LNCAP (cell line): ENCODE results near the gene CRLF1.

Experiments used
- CTCF ChIP-seq: fragments of 450-650 bp; IDR thresholded peaks from 2 replicates; pipeline ENCODE4 v1.5.1; 2017; ENCODE audit warnings: mild to moderate bottlenecking

CRLF1 gene

GRCh38 chr19:18580311-18580710, 26.3 kb downstream of the CRLF1 start:
- TF ChIP-seq CTCF = no peak

GRCh38 chr19:18577365-18577914, 29.2 kb downstream of the CRLF1 start:
- TF ChIP-seq CTCF = no peak

- TF ChIP-seq CTCF = no peak
Observed at GRCh38 chr19:18576383-18576782, 30.2 kb downstream of the CRLF1 start.

- no peak for TF ChIP-seq CTCF
Observed at GRCh38 chr19:18574691-18575291, 31.8 kb downstream of the CRLF1 start.

GRCh38 chr19:18571564-18572344, 34.8 kb downstream of the CRLF1 start, which contains the start of gene UBA52:
TSS of gene UBA52 (plus strand) at chr19:18571857. CDS start at chr19:18573301, 1,444 bp downstream.
- no peak for TF ChIP-seq CTCF

GRCh38 chr19:18568367-18568766, 38.2 kb downstream of the CRLF1 start:
- no peak for TF ChIP-seq CTCF

- no peak for TF ChIP-seq CTCF
Observed at GRCh38 chr19:18566953-18567352, 39.6 kb downstream of the CRLF1 start.
